Stimulated activated CD8-positive, alpha-beta memory T cell treated with anti-CD3 and anti-CD28 coated beads, Interleukin-15, amount 100 ng/mL, for 48 hours (primary cell): Measurements from ENCODE around the gene UTY.
"Not testable (repeated sequence)": the region's sequence is repeated elsewhere in the genome, so short reads cannot be mapped to it uniquely, and the experiment has no call there.

Experiments
- DNase-seq, 2 donors: peaks; one replicate each; pipeline ENCODE4 v3.0.0-alpha.2; 2020; ENCODE audit warnings: low read depth in 2 of 2

Gene UTY

GRCh38 chrY:13299411-13299810 is 180.4 kb downstream of the UTY start:
- DNase-seq: no peak

GRCh38 chrY:13296176-13296890 is 183.5 kb downstream of the UTY start:
- no peak for DNase-seq

- no peak for DNase-seq
Observed at GRCh38 chrY:13295026-13295425, 184.8 kb downstream of the UTY start.

DNA sequence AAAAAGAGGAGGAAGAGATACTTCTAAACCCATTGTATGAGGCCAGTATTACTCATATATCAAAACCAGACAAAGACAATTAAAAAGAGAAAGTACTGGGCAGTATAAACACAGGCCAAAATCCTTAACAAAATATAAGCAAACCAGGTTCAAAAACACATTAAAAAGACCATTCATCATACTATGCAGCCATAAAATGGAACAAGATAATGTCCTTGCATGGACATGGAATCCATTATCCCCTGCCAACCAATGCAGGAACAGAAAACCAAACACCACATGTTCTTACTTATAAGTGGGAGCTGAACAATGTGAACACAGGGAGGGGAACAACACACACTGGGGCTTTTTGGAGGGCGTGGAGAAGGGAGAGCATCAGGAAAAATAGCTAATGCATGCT is 188.6 kb downstream of the UTY start:
- DNase-seq: no peak

DNA sequence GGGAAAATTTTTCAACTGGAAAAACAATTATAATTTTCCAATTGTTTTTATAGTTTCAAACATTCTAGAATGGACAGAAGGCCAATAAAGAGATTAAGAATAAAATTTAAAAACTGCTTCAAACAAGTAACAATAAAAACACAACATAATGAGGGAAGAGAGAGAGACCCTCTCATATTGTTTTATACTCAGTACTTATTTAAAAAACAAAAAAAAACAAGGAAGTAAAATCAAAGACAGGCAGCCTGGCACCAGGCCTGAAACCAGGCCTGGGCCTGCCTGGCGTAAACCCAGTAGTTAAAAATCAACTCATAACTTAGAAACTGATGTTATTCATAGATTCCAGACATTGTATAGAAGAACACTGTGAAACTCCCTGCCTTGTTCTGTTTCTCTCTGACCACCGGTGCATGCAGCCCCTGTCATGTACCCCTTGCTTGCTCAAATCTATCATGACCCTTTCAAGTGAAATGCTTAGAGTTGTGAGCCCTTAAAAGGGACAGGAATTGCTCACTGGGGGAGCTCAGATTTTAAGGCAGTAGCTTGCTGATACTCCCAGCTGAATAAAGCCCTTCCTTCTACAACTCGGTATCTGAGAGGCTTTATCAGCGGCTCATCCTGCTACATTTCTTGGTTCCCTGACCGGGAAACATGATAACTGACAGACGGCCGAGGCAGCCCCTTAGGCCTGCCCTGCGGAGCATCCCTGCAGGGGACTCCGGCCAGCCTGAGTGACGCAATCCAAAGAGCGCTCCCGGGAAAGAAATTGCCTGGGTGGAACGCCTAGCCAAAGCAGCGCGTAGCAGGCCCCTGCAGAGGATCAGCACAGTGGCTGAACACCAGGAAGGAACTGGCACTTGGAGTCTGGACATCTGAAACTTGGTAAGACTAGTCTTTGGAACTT is 197.4 kb downstream of the UTY start:
- not testable (repeated sequence) for DNase-seq

DNA sequence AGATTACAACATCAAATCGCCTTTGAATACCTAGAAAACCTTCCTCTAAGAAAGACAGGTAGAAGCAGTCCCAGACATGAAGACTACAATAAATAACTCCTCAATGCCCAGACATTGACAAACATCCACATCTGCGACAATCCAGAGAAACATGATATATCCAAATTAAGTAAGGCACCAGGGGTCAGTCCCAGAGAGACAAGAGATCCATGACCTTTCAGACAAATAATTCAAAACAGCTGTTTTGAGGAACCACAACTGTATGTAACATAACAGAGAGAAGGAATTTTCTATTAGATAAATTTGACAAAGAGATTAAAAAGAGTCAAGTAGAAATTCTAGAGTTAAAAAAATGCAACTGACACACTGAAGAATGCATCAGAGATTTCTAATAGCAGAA is 200.3 kb downstream of the UTY start:
- no peak for DNase-seq

DNA sequence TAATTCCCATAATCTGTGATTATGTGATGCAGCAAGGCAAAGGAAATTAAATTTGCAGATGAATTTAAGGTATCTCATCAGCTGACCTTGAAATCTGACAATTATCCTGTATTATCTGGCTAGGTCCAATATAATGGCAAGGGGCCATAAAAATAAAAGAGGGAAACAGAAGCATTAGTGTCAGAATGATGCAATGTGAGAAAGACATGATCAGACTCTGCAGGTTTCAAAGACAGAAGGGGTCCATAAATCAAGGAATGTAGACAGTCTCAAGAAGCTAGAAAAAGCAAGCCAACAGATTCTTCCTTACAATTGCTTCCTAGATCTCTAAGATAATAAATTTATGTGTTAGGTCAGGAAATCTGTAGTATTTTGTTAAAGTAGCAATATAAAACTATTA is 208.1 kb downstream of the UTY start:
- DNase-seq: no peak

GRCh38 chrY:13253941-13254440 is 225.8 kb downstream of the UTY start:
- DNase-seq: not testable (repeated sequence)

DNA sequence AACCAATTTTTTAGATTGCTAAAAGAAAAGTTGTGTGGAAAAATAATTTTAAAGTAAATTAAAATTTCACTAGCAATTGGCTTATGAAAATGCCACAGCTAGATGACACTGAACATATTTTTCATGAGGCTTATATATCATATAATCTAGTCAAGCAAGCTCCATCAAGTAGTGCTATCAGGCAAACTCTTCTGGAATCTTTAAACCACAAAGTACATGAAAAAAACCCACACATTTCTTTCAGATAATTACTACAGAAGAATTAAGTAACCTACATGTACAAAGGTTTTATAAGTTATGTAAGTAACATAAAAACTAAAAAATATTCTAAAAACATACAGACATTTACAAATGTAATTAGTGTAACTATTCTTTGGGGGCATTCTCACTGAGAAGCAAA is 229.4 kb downstream of the UTY start:
- no peak for DNase-seq

GRCh38 chrY:13243716-13244115 is 236.1 kb downstream of the UTY start:
- no peak for DNase-seq

DNA sequence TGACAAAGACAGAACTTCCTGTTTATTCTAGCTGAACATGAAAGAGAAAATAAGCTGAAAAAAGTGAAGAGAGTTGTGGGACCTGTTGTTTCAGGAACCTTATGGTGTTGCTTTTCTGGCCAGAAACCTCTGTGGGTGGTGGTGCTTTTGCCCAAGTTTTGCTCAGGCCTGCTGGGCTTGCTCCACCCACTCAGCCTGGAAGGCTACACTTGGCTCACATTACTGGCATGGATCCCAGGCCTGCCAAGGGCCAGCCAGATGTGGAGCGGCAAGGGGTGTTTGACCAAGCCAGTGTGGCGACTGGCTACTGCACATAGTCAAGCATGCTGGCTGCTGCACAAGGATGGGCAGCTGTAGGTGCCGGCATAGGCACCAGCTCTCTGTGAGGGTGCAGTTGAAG is 245.9 kb downstream of the UTY start:
- no peak for DNase-seq

- DNase-seq: no peak
Observed at GRCh38 chrY:13233118-13233517, 246.7 kb downstream of the UTY start.

GRCh38 chrY:13227354-13227953 is 252.4 kb downstream of the UTY start:
- no peak for DNase-seq

- no peak for DNase-seq
Observed at GRCh38 chrY:13210961-13211646, 268.7 kb downstream of the UTY start.

- no peak for DNase-seq
Observed at GRCh38 chrY:13205214-13205613, 274.6 kb downstream of the UTY start.
